Measurements from ENCODE around the gene C14orf93. TPM values are rescaled to one million over a fixed set of nuclear protein-coding genes. Genes with fewer than 3 reads are reported as not detected.
A peak's percentile ranks its signal among the peaks of the same experiment; 100 is the strongest.

C14orf93 gene
- total and polyA plus RNA-seq, 9 of the 15 experiments (the other 6 are each of a cell fraction or from before 2014, with no cell fraction given): 2.2 to 22.4 (median 16.1) TPM

GRCh38 chr14:23034498-23035302 lies 24.8 kb upstream of the C14orf93 start, which contains the start of gene PSMB5 (continued):
- TF ChIP-seq GTF2B (IDR thresholded peaks at IDR 0.05; ENCODE audit: extremely low read depth, insufficient read length) (no peak), ESRRB (CRISPR knock-in tag; IDR thresholded peaks at IDR 0.05; ENCODE audit: borderline replicate concordance) (no peak), RBM39 (optimal IDR thresholded peaks at IDR 0.05; ENCODE audit: low read depth, low read length) (no peak), ZNF584 (CRISPR knock-in tag; IDR thresholded peaks at IDR 0.05; ENCODE audit: low read depth) (no peak), ZNF124 (CRISPR knock-in tag; IDR thresholded peaks at IDR 0.05) (no peak), ZHX1 (conservative IDR thresholded peaks at IDR 0.05; ENCODE audit: low read length) (no peak), RAD21 (CRISPR knock-in tag; conservative IDR thresholded peaks at IDR 0.05 in 1 of 2, IDR thresholded peaks at IDR 0.05 in 1 of 2) (no peak), THRA (IDR thresholded peaks at IDR 0.05) (no peak), CBX8 (IDR thresholded peaks at IDR 0.05; ENCODE audit: borderline replicate concordance, extremely low read depth, low read depth, low read length, poor library complexity, severe bottlenecking) (no peak), RB1 (IDR thresholded peaks at IDR 0.05; ENCODE audit: low read depth) (no peak), TBP (optimal IDR thresholded peaks at IDR 0.05; ENCODE audit: low read depth, low read length) (peak; percentile 89), POLR2A (conservative IDR thresholded peaks at IDR 0.05) (peak; percentile 91), ZNF586 (CRISPR knock-in tag; conservative IDR thresholded peaks at IDR 0.05) (no peak), ETV6 (IDR thresholded peaks at IDR 0.05; ENCODE audit: borderline replicate concordance in 1 of 2, low read depth in 2 of 2, low read length in 1 of 2) (no peak), ETV6 (CRISPR knock-in tag; IDR thresholded peaks at IDR 0.05; ENCODE audit: borderline replicate concordance) (no peak), ZBTB1 (CRISPR knock-in tag; IDR thresholded peaks at IDR 0.05; ENCODE audit: borderline replicate concordance, low read depth) (no peak), PCBP2 (IDR thresholded peaks at IDR 0.05; ENCODE audit: low read depth, low read length, poor library complexity, severe bottlenecking) (no peak), MIER1 (IDR thresholded peaks at IDR 0.05; ENCODE audit: low read depth) (no peak)
- TF ChIP-seq, protein P1, sequence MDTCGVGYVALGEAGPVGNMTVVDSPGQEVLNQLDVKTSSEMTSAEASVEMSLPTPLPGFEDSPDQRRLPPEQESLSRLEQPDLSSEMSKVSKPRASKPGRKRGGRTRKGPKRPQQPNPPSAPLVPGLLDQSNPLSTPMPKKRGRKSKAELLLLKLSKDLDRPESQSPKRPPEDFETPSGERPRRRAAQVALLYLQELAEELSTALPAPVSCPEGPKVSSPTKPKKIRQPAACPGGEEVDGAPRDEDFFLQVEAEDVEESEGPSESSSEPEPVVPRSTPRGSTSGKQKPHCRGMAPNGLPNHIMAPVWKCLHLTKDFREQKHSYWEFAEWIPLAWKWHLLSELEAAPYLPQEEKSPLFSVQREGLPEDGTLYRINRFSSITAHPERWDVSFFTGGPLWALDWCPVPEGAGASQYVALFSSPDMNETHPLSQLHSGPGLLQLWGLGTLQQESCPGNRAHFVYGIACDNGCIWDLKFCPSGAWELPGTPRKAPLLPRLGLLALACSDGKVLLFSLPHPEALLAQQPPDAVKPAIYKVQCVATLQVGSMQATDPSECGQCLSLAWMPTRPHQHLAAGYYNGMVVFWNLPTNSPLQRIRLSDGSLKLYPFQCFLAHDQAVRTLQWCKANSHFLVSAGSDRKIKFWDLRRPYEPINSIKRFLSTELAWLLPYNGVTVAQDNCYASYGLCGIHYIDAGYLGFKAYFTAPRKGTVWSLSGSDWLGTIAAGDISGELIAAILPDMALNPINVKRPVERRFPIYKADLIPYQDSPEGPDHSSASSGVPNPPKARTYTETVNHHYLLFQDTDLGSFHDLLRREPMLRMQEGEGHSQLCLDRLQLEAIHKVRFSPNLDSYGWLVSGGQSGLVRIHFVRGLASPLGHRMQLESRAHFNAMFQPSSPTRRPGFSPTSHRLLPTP (IDR thresholded peaks at IDR 0.05; ENCODE audit: borderline replicate concordance, extremely low read depth, insufficient read length): no peak
